Femur (tissue), 1 donor: ENCODE measurements around the gene KLF4.

Source experiments
- DNase-seq: peaks from one replicate; pipeline ENCODE4 v3.0.0-alpha.2; 2017

KLF4 gene

DNA sequence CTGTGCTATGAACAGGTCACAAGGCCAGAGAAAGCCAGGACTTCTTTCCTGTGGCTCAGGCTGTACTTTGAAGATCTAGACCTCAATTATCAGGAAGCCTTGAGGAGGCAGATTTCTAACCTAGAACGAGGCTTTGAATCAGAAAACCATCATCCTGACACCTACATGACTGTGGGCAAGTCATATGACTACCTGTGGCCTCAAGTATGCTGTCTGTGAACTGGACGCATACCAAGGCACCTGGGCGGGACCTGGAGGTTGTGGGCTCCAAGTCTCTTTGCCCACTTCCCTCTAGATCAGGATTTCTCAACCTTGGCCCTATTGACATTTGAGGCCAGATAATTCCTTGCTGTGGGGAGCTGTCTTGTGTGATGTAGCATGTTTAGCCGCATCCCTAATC lies 42.5 kb downstream of the KLF4 start:
- DNase-seq, result no peak

- no peak for DNase-seq
Measured at GRCh38 chr9:107446491-107446890, 43.1 kb downstream of the KLF4 start.

DNA sequence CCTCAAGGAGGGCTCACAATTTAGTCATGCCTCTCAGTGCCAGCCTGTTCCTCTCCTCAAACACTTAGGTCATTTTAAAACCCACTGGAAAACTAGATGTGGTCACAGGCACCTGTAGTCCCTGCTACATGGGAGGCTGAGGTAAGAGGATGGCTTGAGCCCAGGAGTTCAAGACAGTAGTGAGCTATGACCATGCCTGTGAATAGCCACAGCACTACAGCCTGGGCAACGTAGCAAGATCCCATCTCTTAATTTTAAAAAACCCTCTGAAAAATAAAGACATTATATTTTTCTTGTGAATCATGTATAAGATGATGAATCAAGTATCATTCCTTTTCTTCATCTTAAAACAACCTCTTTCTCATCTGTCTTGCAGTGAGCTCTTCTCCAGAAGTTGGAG lies 45.8 kb downstream of the KLF4 start:
- DNase-seq, result no peak

DNA sequence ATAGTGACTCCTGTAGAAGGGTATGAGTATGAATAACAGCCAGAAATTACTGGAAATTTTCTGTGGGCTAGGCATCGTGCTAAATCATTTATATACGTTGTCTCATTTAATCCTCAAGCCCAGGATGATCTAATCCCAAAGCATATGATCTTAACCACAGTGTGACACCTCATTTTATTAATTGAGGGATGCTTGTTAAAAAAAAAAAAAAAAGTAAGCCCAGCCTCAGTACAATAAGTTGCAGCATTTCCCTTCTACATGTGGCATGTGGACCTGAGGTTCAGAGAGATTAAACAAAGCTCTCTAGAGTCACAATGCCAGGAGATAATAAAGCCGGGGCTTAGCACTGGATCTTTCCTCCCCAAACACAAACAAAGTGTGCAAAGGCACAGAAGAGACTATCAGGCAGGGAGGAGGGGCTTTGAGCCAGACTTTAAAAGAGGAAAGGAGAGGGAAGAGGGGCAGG lies 49.5 kb downstream of the KLF4 start:
- DNase-seq, result no peak

DNA sequence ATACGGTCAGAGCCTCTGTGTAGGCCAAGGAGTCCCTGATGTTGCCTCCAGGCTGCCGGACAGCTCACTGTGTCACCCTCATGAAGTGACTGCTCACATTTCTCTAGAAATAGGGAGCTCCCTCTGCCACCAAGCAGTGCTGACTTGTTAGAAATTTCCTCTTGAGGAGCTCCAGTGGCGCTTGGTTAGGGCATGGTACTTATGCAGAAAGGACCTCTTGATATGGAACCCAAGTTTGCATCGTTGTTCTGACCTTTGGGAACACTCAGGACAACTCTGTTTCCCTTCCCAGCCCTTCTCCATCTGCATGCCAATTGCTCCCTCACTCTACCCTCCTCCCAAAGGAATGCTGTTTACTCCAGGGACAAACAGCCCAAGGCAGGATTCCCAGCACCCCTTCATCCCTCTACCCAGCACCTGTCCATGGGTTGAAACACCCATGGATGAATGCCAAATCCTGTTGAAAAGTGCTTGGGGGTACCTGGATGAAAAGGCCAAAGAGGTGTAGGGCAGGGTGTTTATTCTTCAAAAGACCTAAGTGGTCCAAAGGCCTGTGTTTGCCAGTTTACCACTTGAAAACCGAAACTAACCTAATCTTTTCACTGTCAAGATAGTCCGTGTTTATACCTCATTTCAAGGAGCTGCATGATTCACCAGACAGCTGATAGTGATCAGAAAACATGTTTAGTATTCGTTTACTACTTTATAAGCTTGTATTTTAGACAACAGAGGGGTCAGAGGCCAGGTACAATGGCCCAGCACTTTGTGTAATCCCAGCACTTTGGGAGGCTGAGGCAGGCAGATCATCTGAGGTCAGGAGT lies 51.1 kb downstream of the KLF4 start:
- DNase-seq, result no peak

GRCh38 chr9:107437716-107438115 lies 51.9 kb downstream of the KLF4 start:
- no peak for DNase-seq

GRCh38 chr9:107435415-107435814 lies 54.2 kb downstream of the KLF4 start:
- DNase-seq, result no peak
